GM12801 (cell line): ENCODE data around the gene IL36A.

Experiments used
- TF ChIP-seq, protein P1 (sequence below): IDR thresholded peaks from one replicate; pipeline ENCODE4 v1.5.1; 2011; ENCODE audit warnings: control low read depth; ENCODE audit not compliant: insufficient read length; ENCODE audit errors: extremely low read depth

The IL36A gene

DNA sequence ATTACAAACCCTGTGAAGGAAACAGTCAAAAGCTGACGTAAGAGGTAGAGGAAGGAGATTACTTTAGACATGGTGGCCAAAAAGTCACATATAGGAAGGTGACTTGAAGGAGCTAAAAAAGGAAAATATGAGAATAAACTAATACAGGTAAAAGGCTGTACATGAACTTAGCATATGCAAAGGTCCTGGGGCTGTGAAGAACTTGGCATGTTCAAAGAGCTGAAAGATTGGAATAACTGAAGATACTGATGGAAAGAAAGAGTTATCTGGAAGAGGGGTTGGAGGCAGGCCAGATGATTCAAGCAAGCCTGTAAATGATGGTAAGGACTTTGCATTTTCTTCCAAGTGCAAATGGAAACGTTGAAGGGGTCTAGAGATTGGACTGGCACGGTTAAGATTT is 13.2 kb downstream of the IL36A start:
- TF ChIP-seq, protein P1, sequence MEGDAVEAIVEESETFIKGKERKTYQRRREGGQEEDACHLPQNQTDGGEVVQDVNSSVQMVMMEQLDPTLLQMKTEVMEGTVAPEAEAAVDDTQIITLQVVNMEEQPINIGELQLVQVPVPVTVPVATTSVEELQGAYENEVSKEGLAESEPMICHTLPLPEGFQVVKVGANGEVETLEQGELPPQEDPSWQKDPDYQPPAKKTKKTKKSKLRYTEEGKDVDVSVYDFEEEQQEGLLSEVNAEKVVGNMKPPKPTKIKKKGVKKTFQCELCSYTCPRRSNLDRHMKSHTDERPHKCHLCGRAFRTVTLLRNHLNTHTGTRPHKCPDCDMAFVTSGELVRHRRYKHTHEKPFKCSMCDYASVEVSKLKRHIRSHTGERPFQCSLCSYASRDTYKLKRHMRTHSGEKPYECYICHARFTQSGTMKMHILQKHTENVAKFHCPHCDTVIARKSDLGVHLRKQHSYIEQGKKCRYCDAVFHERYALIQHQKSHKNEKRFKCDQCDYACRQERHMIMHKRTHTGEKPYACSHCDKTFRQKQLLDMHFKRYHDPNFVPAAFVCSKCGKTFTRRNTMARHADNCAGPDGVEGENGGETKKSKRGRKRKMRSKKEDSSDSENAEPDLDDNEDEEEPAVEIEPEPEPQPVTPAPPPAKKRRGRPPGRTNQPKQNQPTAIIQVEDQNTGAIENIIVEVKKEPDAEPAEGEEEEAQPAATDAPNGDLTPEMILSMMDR: no peak

DNA sequence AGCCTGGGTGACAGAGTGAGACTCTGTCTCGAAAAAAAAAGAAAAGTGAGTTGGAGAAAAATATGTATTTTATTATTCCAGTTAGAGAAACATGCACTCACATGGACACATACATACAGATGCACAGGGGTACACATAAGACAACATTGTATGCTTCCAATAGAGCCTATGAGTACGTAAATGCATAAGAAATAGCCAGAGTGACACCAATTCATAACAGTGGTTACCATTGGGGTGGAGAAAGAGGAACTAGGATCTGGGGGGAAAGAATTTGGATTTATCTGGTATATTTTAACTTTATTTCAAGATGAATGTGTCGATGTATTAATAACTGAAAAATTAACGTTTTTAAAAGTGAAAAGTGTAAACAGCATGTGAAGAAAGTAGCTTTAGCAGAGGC is 16.1 kb downstream of the IL36A start:
- TF ChIP-seq, protein P1: no peak

DNA sequence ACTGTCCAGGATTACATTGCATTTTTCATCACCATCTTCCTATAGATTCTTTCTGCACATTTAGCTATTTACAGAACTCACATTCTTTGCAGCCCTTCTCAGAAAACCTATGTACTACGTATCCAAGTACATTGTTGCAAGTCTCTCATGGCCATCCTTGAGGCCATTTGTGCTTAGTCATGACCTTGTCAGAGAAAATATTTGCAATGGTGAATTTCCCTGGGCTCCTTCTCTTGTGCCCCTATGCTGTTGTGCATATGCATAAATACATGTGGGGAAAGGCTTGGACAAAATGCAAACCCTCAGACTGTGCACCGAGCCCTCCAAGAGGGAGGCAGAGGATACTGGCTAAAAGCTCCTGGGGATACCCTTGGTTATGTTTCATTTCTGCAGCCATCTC is 19.5 kb downstream of the IL36A start:
- TF ChIP-seq, protein P1: no peak

DNA sequence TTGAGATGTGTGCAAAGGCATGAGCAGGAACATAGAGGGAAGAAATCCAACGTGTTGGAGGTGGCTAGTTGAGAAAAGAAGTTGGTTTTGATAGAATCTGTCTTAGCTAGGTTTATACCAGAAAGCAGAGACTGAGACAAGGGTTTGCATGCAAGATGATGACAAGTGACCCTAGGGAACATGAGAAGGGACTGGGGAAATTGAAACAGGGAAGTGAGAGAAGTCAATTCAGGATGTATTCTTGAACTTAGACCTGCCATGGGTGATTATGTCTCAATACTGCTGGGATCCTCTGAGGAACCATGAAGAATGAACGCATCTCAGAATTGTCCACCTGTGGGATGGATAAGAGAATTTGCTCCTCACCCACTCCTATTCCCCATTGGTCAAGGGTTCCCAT is 20.5 kb downstream of the IL36A start:
- TF ChIP-seq, protein P1: no peak

DNA sequence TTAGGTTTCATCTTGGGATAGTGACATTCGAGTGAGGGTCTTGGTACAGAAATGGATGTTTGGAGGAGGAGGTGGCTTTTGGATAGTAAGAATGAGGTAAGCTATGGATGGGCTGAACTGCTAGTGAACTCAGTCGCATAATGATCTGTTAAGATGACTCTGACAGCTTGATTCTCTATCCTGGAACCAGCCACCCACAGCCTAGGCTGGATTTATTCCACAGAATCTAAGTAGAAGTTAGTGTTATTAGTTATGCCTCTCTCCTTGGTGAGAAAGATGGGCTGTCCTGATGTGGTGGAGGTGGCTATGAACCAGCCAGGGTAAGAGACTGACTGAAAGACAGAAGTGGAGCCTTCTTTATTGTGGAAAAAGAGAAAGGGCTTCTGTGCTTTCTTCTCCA is 22.4 kb downstream of the IL36A start:
- TF ChIP-seq, protein P1: no peak

- TF ChIP-seq, protein P1: no peak
Measured at GRCh38 chr2:113028112-113028511, 22.9 kb downstream of the IL36A start.

DNA sequence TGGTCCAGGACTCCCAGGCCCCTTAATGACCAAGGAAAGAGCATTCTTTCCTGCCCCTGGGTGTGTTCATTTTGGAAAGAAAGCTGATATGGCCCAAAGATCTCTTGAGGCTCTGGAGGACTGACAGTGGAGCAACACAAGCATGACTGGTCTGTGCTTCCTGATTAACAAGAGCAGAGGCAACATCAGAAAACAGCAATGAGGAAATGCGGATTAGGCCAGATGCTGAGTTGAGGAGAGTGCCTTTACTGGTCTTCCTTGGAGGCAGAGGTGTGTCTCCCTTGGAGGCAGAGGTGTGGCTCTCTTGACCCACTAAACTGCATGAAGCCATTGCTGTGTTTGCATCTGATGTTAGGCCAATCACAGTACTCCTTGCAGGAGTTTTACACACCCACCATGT is 27.5 kb downstream of the IL36A start:
- TF ChIP-seq, protein P1: no peak

DNA sequence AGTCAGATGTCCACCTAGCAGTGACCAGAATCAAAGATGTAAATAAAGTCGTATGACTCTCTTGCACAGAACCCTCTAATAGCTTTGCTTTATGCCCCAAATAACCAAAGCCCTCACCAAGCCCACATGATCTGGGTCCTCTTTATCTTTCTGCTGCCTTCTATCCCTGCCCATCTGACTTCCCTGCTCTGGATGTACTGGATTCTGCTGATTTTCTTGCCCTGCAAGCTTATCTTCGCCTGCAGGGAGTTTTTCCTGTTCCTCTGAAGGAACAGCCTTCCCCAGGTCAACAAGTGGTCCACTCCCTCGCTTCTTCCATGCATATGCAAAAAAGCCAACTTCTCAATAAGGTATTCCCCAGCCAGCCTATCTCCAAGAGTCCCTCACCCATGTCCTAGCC is 28.8 kb downstream of the IL36A start:
- TF ChIP-seq, protein P1: no peak
